Endodermal cell (in vitro differentiated cells): ENCODE measurements around the gene ACAP2. TPM values are rescaled to one million over a fixed set of nuclear protein-coding genes. Genes with fewer than 3 reads are reported as not detected.

Experiments used
- DNase-seq: peaks from one replicate; pipeline ENCODE4 v3.0.0-alpha.2; 2017
- H3K27ac ChIP-seq: 2 replicates; pipeline ENCODE4 v1.5.1; 2013; ENCODE audit warnings: mild to moderate bottlenecking, low read depth, low read length, moderate library complexity
- H3K27me3 ChIP-seq: 2 replicates; pipeline ENCODE4 v1.6.1; 2013; ENCODE audit warnings: mild to moderate bottlenecking, low read length, moderate library complexity; ENCODE audit not compliant: insufficient read depth, control insufficient read depth, poor library complexity, severe bottlenecking
- H3K36me3 ChIP-seq: 2 replicates; pipeline ENCODE4 v1.7.0; 2013; ENCODE audit warnings: mild to moderate bottlenecking, low read length, moderate library complexity; ENCODE audit not compliant: control insufficient read depth, insufficient read depth
- H3K4me1 ChIP-seq: one replicate; pipeline ENCODE4 v1.7.0; 2013; ENCODE audit warnings: low read length; ENCODE audit not compliant: control insufficient read depth, insufficient read depth
- H3K4me3 ChIP-seq: 2 replicates; pipeline ENCODE4 v1.5.1; 2013; ENCODE audit warnings: mild to moderate bottlenecking, low read length, moderate library complexity
- H3K9ac ChIP-seq: 2 replicates; pipeline ENCODE4 v1.6.1; 2013; ENCODE audit warnings: mild to moderate bottlenecking, low read length, moderate library complexity; ENCODE audit not compliant: poor library complexity, severe bottlenecking; ENCODE audit errors: extremely low read depth
- H3K9me3 ChIP-seq: 2 replicates; pipeline ENCODE4 v1.6.1; 2013; ENCODE audit warnings: mild to moderate bottlenecking, low read length, moderate library complexity; ENCODE audit not compliant: control insufficient read depth
- H3K27ac Mint-ChIP-seq: 2 replicates; pipeline ENCODE4 v1.8.0; 2020; ENCODE audit warnings: mixed read lengths
- H3K27me3 Mint-ChIP-seq: 2 replicates; pipeline ENCODE4 v1.8.0; 2021; ENCODE audit warnings: mild to moderate bottlenecking, mixed read lengths; ENCODE audit not compliant: insufficient read depth
- H3K36me3 Mint-ChIP-seq: 2 replicates; pipeline ENCODE4 v1.8.0; 2020; ENCODE audit warnings: low read depth, mixed read lengths
- H3K4me1 Mint-ChIP-seq: 2 replicates; pipeline ENCODE4 v1.8.0; 2020; ENCODE audit warnings: mixed read lengths
- H3K4me3 Mint-ChIP-seq: 2 replicates; pipeline ENCODE4 v1.8.0; 2020; ENCODE audit warnings: mild to moderate bottlenecking, moderate library complexity, mixed read lengths
- H3K9me3 Mint-ChIP-seq: 2 replicates; pipeline ENCODE4 v1.8.0; 2020; ENCODE audit warnings: mild to moderate bottlenecking, mixed read lengths
- WGBS, 2 experiments: methylation state at CpG; one replicate each; pipeline versions ENCODE4 v1.1.5 to v1.1.7; 2013; ENCODE audit warnings: missing lambda C conversion rate in 2 of 2, mixed read lengths in 1 of 2; ENCODE audit not compliant: insufficient coverage in 1 of 2, insufficient read length in 1 of 2; 5-methylcytosine and 5-hydroxymethylcytosine counted together
- total RNA-seq, 2 donors: library from RNA; stranded (reverse); fragmentation: NEBNext Ultra II Directional in 1 of 2; extraction: Animal tissue kit (Norgen Biotek cat#: 25700) in 1 of 2; gene quantifications; 2 replicates in 1 of 2; 3 replicates in 1 of 2; pipeline ENCODE4 v1.2.1, GENCODE V29; 2021
- TF ChIP-seq, protein P1 (sequence below): fragments of 200-600 bp; sonication (generic); conservative IDR thresholded peaks from 2 replicates; pipeline ENCODE4 v1.5.0; 2021; ENCODE audit warnings: antibody characterized with exemption, mild to moderate bottlenecking

ACAP2 gene
- total RNA-seq, 2 donors from 2014 or later, result 61.9 to 70.5 TPM

DNA sequence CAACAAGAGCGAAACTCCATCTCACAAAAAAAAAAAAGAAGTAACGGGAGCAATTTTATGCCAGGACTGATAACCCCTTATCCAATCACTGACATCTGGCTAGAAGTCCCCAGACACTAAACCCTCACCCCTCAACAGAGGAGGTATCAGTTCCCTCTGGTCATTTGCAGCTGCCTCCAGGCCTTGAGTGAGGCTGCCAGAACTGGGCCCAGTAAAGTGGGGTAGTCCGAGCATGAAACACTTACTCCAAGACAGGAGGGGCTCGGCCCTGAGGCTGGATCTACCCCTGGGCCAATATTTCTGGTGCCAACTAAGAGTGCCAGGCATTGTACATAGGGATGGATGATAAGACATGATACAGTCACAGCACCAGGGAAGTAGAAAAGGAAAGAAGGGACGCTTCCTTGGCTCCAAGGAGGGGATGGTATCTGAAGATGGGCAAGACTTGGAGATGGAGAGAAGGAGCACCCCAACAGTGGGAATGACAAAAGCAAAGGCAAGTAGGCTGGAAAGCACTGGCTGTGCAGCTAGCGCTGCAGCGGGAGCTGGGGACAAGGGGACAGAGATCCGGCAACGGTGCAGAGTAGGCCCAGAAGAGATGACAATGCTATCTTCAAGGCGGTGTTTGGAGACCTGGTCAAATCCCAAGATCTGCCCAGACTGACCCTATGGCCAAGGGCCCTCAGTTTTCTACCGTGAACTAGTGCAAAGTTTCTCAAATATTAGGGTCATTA lies 174.1 kb downstream of the ACAP2 start:
- H3K9ac ChIP-seq, result no peak overlapping the region
- peaks cover 37% of the 10 kb centered on the region for H3K36me3 Mint-ChIP-seq
- H3K27me3 Mint-ChIP-seq, result no peaks in the 10 kb centered on the region
- no peak overlapping the region for H3K27ac Mint-ChIP-seq
- H3K4me3 Mint-ChIP-seq, result peak overlapping the region; percentile 67
- TF ChIP-seq, protein P1, sequence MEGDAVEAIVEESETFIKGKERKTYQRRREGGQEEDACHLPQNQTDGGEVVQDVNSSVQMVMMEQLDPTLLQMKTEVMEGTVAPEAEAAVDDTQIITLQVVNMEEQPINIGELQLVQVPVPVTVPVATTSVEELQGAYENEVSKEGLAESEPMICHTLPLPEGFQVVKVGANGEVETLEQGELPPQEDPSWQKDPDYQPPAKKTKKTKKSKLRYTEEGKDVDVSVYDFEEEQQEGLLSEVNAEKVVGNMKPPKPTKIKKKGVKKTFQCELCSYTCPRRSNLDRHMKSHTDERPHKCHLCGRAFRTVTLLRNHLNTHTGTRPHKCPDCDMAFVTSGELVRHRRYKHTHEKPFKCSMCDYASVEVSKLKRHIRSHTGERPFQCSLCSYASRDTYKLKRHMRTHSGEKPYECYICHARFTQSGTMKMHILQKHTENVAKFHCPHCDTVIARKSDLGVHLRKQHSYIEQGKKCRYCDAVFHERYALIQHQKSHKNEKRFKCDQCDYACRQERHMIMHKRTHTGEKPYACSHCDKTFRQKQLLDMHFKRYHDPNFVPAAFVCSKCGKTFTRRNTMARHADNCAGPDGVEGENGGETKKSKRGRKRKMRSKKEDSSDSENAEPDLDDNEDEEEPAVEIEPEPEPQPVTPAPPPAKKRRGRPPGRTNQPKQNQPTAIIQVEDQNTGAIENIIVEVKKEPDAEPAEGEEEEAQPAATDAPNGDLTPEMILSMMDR, result no peak
- H3K9me3 Mint-ChIP-seq, result no peaks in the 10 kb centered on the region
- H3K27me3 ChIP-seq, result no peaks in the 10 kb centered on the region
- peaks cover 33% of the 10 kb centered on the region for H3K36me3 ChIP-seq
- H3K27ac ChIP-seq, result no peak overlapping the region
- peak overlapping the region; percentile 87 for H3K4me3 ChIP-seq
- peaks cover 6% of the 10 kb centered on the region for H3K4me1 ChIP-seq
- H3K9me3 ChIP-seq, result no peaks in the 10 kb centered on the region
- peaks cover 16% of the 10 kb centered on the region for H3K4me1 Mint-ChIP-seq
- no peak for DNase-seq
- 92 to 96% methylated on average over 7 to 11 of the region's 11 CpGs for WGBS, 2 experiments

DNA sequence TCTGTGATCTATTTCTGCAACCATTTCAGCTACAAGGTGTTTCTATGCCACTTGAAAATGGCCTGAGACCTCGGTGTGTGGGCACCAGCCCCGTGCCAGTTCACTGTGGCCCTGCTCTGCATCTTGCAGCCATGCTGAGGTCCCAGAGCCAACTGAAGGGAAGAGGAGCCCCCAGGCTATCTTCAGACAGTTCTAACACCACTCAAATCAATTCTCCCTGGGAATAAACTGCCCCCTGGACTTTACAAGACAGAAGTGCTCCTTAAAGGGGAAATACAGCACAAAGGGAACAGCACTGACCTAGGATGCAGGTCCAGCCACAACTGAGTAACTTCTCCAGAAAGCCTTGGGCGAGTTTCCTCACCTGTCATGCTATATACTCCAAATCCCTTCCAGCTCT lies 175.7 kb downstream of the ACAP2 start:
- TF ChIP-seq, protein P1, result no peak
- Mint-ChIP-seq H3K36me3 (peaks cover 42% of the 10 kb centered on the region), H3K4me1 (peaks cover 16% of the 10 kb centered on the region), H3K27ac (no peak overlapping the region), H3K4me3 (no peak overlapping the region), H3K27me3 (no peaks in the 10 kb centered on the region), H3K9me3 (no peaks in the 10 kb centered on the region)
- Histone ChIP-seq H3K27me3 (no peaks in the 10 kb centered on the region), H3K9me3 (no peaks in the 10 kb centered on the region), H3K36me3 (peaks cover 33% of the 10 kb centered on the region), H3K9ac (no peak overlapping the region), H3K4me3 (no peak overlapping the region), H3K27ac (no peak overlapping the region), H3K4me1 (peaks cover 6% of the 10 kb centered on the region)
- 90 to 91% methylated on average over 1 to 3 of the region's 3 CpGs for WGBS, 2 experiments
- no peak for DNase-seq

DNA sequence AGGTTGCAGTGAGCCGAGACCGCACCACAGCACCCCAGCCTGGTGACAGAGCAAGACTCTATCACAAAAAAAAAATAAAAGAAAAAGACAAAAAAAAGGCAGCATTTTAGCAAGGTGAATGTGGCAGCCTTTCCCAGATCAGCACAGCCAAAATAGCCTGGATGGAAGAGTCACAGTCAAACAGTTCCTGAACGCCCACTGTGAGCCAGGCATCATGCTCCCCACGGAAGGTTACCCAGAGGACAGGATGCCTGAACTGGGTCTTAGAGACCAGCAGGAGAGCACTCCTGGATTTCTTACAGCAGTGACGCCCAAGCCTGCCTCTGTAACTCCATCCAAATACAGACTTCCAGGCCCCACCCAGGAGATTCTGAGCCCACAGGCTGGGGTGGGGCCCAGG lies 176.4 kb downstream of the ACAP2 start:
- H3K27me3 Mint-ChIP-seq, result no peaks in the 10 kb centered on the region
- no peak overlapping the region for H3K27ac Mint-ChIP-seq
- no peak overlapping the region for H3K4me3 Mint-ChIP-seq
- TF ChIP-seq, protein P1, result no peak
- WGBS, 2 experiments, result 94 to 100% methylated on average over 3 to 5 of the region's 5 CpGs
- no peaks in the 10 kb centered on the region for H3K27me3 ChIP-seq
- H3K9me3 ChIP-seq, result no peaks in the 10 kb centered on the region
- peaks cover 14% of the 10 kb centered on the region for H3K4me1 Mint-ChIP-seq
- H3K9me3 Mint-ChIP-seq, result no peaks in the 10 kb centered on the region
- H3K4me1 ChIP-seq, result peaks cover 6% of the 10 kb centered on the region
- peaks cover 42% of the 10 kb centered on the region for H3K36me3 Mint-ChIP-seq
- DNase-seq, result no peak
- H3K27ac ChIP-seq, result no peak overlapping the region
- no peak overlapping the region for H3K4me3 ChIP-seq
- peaks cover 33% of the 10 kb centered on the region for H3K36me3 ChIP-seq
- H3K9ac ChIP-seq, result no peak overlapping the region
